Measurements from ENCODE around the gene PLEKHB2.

GRCh38 chr2:131115752-131116151, 10.6 kb downstream of the PLEKHB2 start:
- TF ChIP-seq GABPA (IDR thresholded peaks at IDR 0.05; ENCODE audit: borderline replicate concordance, insufficient read depth, low read length) (no peak), POLR2AphosphoS5 (IDR thresholded peaks at IDR 0.05; ENCODE audit: low read depth, low read length) (no peak), EZH2 (IDR thresholded peaks at IDR 0.05; ENCODE audit: low read depth, low read length, severe bottlenecking) (no peak), HDAC6 (IDR thresholded peaks at IDR 0.05; ENCODE audit: low read depth, low read length) (no peak), MAFK (IDR thresholded peaks at IDR 0.05; ENCODE audit: low read depth, low read length) (no peak), ATF2 (IDR thresholded peaks at IDR 0.05; ENCODE audit: low read length) (no peak), SRF (IDR thresholded peaks at IDR 0.05; ENCODE audit: low read depth, low read length) (no peak), POLR2A (IDR thresholded peaks at IDR 0.05; ENCODE audit: control extremely low read depth in 1 of 2, low read depth in 2 of 2, low read length in 2 of 2) (no peak), KDM5A (IDR thresholded peaks at IDR 0.05; ENCODE audit: low read length) (no peak), CREB1 (IDR thresholded peaks at IDR 0.05) (no peak), CBX5 (IDR thresholded peaks at IDR 0.05; ENCODE audit: low read depth, low read length) (no peak), CTCF (IDR thresholded peaks at IDR 0.05; ENCODE audit: control extremely low read depth in 1 of 3, insufficient read depth in 1 of 3, low read depth in 1 of 3, low read length in 3 of 3) (no peak), NRF1 (IDR thresholded peaks at IDR 0.05; ENCODE audit: low read depth, low read length) (no peak), BRCA1 (IDR thresholded peaks at IDR 0.05; ENCODE audit: low read depth, low read length) (no peak)
